HG03039 (cell line): ENCODE measurements around the gene ABHD17C.

Source experiments
- ATAC-seq: cut with Tn5 transposase; IDR thresholded peaks from one replicate; pipeline ENCODE4 v1.9.1; 2021; ENCODE audit warnings: mild to moderate bottlenecking, moderate library complexity; ENCODE audit not compliant: unreplicated experiment

ABHD17C gene

GRCh38 chr15:80689294-80689693 lies 5.8 kb upstream of the ABHD17C start:
- no peak for ATAC-seq

DNA sequence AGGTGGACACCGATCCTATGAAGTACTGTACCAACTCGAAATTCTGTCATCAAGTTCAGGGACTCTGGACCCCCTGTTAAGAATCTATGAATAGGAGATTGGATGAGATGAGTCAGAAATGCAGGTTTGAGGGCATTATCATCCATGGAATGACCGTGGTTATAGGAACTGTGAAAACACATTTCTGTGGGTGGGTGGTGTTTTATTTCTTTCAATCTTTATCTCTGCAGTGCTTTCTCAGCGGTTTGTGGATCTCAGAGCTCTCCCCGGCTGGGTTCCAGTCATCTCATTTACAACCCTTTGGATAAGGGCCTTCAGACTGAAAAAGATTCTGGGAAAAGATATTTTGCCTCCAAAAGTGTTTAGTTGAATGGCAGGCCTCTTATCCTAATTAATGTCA lies 5.4 kb upstream of the ABHD17C start:
- ATAC-seq, result no peak

DNA sequence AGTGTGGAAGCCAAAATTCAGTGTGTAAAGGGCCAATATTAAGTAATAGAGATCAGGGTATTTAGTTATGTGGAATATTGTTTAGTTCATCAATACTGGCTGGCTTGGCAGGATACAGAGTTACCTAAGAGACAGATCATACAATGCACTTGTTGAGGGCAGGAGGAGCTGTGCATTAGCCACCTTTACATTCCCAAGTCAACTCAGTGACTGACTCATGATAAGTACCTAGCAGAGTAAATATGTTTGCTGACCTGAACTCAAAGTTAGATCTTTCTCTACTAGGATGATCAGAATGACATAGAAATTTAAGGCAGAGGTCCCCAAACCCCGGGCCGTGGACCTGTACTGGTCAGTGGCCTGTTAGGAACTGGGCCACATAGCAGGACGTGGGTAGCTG lies 3.5 kb upstream of the ABHD17C start:
- no peak for ATAC-seq

DNA sequence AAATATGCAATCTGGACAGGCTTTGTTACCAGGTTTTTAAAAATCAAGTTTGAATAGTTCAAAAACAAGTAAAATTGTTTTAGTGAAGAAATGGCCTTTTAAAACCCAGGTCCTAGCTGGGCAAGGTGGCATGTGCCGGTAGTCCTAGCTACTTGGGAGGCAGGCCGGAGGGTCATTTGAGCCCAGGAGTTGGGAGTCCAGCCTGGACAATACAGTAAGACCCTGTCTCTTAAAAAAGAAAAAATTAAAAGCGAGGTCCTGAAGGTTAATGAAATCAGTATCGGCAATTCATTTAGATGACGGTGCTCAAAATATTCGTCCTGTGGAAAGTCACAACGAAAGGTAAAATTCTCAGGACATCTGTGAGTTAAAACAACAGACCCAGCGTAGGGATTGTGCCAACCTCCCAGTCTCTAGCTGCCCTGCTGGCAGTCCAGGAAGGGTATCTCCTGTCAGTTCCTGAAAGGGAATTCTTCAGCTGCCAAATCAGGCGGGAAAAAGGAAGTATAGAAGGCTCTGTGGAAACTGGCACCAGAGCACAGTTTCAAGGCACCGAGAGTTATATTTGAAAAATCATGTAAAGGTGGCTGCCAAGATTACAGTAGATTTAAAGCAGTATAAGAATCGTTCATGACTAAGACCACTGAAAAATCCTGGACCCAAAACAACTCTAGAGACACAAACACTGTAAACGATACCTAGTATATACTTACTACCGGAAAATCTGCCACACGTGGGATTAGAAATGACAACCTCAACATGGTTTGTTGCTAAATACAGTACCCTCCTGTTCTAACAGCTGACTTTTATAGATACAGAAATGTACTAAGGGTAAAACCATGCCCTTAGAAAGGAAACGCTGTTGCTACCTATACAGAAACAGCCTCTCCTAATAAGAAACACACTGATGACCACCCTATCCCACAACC lies 1.2 kb upstream of the ABHD17C start:
- no peak for ATAC-seq

- ATAC-seq, result no peak
These were observed 455 bp upstream of the ABHD17C start for GRCh38 chr15:80694611-80695098.

DNA sequence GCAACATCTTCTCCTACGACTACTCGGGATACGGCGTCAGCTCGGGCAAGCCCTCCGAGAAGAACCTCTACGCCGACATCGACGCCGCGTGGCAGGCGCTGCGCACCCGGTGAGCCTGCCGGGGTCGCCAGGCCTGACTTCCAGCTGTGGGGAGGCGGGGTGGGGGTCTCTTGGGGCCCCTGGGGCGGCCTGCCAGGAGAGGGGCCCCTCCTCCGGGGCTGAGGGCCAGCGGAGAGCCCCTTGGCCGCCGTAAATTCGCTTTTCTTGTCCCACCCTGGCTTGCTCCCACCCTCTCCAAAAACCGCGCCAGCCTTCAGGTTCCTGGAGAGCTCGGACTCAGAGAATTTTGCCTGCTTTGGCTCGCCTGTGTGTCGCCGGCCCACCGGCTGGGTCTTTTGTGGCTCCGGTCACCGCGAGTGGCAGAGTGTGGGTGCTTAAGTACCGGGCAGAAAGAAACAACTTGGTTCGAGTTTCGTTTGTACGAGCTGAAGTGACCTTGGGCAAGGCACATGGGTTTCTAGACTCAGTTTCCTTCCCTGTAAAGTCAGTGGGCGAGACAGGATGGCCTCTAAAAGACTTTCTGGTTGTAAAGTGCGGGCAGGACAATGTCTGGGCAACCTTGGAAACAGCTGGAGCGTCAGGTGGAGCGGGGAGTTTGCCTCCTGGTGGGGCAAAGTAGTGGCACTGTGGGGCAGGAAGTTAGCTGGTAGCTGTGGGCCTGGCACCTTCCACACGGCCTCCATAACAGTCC lies 976 bp downstream of the ABHD17C start:
- ATAC-seq, result no peak

DNA sequence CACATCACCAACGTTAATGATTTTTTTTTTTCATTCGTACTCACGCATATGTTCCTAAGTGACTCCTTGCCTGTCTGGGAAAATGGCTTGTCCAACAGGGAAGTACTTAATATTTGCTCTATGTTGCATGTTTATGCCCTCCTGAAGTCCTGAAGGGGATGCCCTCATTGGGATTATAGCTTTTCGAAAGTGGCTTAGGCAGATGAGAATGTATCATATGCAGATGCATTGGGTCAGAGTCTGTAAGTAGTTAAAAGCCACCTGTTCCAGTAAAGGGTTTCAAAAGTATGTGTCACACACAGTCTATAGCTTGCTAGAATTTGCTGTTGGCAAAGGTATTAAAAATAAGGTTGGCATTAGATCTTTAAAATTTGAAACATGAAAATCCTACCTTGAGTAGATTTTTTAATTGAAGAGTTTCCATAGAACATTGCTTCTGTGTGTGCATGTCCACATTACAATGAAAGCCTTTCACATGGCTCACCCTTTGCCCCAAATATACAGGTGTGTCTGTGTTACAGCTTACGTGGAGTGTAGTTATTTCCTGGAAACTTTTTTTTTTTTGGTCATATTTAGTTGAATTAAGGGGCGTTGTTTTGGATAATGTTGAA lies 2.1 kb downstream of the ABHD17C start:
- ATAC-seq, result no peak

DNA sequence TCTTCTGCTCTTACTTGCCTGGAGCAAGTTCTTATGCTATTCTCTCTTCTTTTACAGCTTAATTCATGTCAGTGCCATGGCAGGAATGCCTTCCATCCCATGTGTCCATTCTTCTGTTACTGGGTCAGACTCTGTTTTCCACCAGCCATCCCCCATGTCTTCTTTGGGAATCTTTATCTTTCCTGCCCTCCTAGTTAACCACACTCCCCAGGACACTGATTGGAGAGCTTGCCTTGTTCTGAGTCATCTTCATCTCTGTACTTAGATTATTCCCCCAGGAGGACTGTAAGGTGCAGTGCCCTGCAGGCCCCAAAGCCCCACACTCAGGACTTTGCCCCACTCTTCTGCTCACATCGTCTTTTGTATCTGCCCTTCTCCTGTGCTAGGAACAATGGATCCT lies 3.6 kb downstream of the ABHD17C start:
- ATAC-seq, result no peak

DNA sequence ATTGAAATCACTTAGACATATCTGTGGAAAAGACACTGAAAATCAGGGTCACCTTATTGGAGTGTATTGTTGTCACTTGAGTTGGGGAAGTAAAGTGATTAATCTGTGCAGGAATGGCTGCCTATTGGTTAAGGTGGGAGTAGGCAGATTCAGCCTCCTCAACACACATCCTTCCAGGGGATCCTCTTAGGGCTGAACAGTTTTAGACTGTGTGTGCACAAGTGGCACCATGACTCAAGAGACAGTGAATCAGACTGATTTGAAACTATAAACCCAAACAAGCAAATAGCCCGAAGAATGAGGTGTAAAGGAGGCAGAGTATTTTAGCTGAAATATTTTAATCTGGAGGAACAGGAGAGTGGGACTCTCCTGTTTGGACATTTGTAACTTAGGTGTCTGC lies 4.9 kb downstream of the ABHD17C start:
- ATAC-seq, result no peak

- no peak for ATAC-seq
These were observed 6.7 kb downstream of the ABHD17C start for GRCh38 chr15:80701676-80702311.

- no peak for ATAC-seq
These were observed 8.0 kb downstream of the ABHD17C start for GRCh38 chr15:80703081-80703480.

DNA sequence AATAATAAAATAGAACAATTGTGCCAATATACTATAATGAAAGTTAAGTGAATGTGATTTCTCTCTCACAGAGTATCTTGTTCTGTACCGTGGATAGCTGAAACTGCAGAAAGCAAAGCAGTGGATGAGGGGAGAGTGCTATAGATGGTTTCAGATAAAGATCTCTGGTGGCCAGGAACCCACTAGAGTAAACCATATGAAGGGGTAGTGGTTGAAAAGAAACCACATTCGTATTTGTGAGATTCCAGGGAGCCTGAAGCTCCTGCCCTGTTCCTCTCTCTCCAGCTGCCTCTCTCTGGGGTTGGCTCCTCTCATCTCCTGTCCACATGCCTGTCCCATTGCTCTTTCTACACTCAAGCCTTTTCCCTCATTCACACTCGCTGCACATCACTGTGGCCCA lies 8.9 kb downstream of the ABHD17C start:
- ATAC-seq, result no peak

DNA sequence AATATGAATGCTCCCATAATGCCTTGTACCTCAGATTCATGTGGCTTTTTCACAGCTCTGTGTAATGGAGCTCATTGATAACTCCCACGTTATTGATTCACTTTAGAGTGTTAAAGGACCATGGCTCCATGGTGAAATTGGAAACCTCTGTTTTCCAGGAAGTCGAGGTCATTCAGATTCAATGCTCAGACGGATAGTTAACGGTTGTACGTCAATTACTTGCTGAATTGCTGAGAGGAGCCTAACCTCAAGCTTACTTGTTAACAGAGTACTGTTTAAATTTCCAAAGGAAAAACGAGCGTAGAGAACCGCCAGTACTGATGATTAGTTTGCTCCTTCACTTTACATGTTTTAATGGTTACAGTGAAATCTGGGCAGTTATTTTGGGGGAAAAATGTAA lies 11.1 kb downstream of the ABHD17C start:
- no peak for ATAC-seq

DNA sequence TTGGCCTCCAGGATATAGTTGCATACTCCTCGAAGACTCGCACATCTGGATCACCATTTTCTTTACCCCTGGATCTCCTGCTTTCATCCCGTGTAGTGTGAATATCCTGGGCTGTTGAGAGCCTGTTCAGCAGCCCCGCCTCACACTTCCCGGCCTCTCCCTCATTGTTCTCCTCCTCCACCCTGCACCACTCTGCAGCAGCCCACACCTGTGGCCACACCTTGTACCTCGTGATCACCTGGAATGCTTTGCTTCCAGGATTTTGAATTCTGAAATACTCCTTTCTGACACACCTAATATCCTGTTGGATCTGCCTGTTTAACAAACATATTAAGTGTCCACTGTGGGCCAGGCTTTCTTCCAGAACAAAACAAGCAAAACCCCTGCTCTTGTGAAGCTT lies 14.4 kb downstream of the ABHD17C start:
- no peak for ATAC-seq

- ATAC-seq, result no peak
These were observed 15.8 kb downstream of the ABHD17C start for GRCh38 chr15:80710635-80711554.

- no peak for ATAC-seq
These were observed 16.8 kb downstream of the ABHD17C start for GRCh38 chr15:80711886-80712285.

DNA sequence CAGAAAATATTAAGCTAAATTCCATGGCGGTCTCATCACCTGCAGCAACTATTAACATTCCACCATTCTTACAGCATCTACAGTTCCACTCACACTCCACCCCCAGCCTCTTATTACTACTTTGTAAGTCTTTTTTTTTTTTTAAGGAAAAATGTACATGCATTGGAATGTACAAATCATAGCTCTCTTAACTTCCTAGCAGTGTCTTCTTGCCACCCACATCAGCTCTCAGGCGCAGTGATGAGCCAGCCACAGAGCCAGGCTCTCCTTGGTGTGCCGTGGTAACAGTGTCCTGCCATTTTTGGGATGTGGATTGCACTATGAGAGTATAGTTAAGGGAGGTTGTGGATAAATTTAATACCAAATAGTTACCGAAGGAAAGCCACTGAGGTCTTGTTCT lies 17.8 kb downstream of the ABHD17C start:
- ATAC-seq, result no peak

GRCh38 chr15:80721476-80721875 lies 26.4 kb downstream of the ABHD17C start:
- ATAC-seq, result no peak

- no peak for ATAC-seq
These were observed 27.7 kb downstream of the ABHD17C start for GRCh38 chr15:80722811-80723210.

DNA sequence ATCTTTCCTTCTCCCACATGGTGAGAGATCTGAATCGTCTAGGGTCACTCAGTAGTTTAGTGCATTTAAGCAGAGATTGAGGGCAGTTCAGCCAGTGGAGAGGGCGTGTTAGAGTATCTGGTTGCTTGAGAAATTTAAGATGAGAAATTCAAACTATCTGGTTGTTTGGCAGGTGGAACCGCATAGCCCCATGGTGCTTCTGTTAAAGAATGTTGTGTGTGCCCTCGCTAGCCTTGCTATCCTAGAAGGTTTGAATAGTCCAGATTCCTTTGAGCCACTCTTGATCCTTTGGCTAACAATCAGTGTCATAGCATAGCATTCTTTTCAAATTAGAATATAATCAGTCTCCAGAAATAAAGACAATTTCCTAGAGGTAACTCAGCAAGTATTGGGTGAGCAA lies 32.1 kb downstream of the ABHD17C start:
- no peak for ATAC-seq
